MM.1S (cell line): ENCODE measurements around the gene IST1.

Experiments
- CTCF ChIP-seq: fragments of 300-600 bp; sonication (generic); IDR thresholded peaks from 2 replicates; pipeline ENCODE4 v1.5.1; 2016; ENCODE audit warnings: antibody characterized with exemption, low read length, mixed read lengths
- EZH2 ChIP-seq: fragments of 300-600 bp; sonication (generic); optimal IDR thresholded peaks from 2 replicates; pipeline ENCODE3; 2017; ENCODE audit warnings: low read depth, mild to moderate bottlenecking, antibody characterized with exemption, low read length, mixed read lengths

- TF ChIP-seq CTCF (no peak), EZH2 (no peak)
Observed at GRCh38 chr16:71885261-71885650, 10.1 kb upstream of the IST1 start.
